RWPE1 (cell line): ENCODE data around the gene ARHGAP40.
A peak's percentile ranks its signal among the peaks of the same experiment; 100 is the strongest.

ENCODE experiments used
- CTCF ChIA-PET: fragments of 350-600 bp; sonication (Branson Sonifier 250); formaldehyde crosslinking; extraction: SDS; loops from one replicate; lab custom pipeline; 2021; lab: Yijun Ruan, JAX
- POLR2A ChIA-PET: fragments of 400-600 bp; formaldehyde crosslinking; extraction: SDS; loops from one replicate; lab custom pipeline; 2020; ENCODE audit warnings: antibody characterized with exemption; ENCODE audit not compliant: low non-redundant PET; lab: Yijun Ruan, JAX
- DNase-seq: peaks from one replicate; pipeline ENCODE4 v3.0.0; 2012; ENCODE audit warnings: low spot score
- H3K27ac ChIP-seq: fragments of 450-650 bp; 2 replicates; pipeline ENCODE4 v1.5.1; 2017
- CTCF ChIP-seq: fragments of 450-650 bp; conservative IDR thresholded peaks from 2 replicates; pipeline ENCODE4 v1.5.1; 2017; ENCODE audit warnings: low read depth, mild to moderate bottlenecking

The ARHGAP40 gene

DNA sequence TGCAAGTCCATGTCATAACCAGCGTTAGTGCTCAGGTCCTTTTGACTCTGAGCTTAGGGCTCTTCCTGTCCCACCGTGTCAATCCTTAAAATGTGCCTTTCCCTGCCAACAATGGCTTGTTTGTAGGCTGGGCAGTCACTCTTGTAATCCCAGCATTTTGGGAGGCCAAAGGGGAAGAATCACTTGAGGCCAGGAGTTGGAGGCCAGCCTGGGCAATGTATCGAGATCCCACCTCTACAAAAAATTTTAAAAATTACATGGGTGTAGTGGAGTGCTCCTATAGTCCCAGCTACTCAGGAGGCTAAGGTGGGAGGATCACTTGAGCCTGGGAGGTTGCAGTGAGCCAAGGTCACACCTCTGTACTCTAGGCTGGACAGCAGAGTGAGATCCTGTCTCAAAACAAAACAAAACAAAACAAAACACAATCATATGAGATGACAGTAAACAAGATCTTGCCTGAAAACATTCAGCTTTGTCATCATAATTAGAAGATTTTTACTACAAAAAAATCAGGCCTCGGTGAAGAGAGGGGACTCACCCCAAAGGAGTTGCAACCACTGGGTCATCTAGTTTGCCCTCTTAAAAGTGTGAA is 70.2 kb downstream of the ARHGAP40 start:
- CTCF ChIA-PET = interaction anchor here (0.6 to 1.4 kb wide), 3 partner anchors 12 to 888 kb away, joined by 3 to 4 read pairs (median 4); no protein-coding TSS in a partner anchor
- POLR2A ChIA-PET = interaction anchor here (0.6 kb wide), 1 partner anchor 10 kb away, joined by 3 read pairs; no protein-coding TSS in a partner anchor

GRCh38 chr20:38672504-38672903 is 70.9 kb downstream of the ARHGAP40 start:
- TF ChIP-seq CTCF = no peak
- POLR2A ChIA-PET = no interaction called here
- no peak overlapping the region for H3K27ac ChIP-seq
- CTCF ChIA-PET = no interaction called here
- no peak for DNase-seq

More for the DNA sequence above, 70.2 kb downstream of the ARHGAP40 start:
- no peak for TF ChIP-seq CTCF
- DNase-seq = no peak
- no peak overlapping the region for H3K27ac ChIP-seq

GRCh38 chr20:38673261-38673660 is 71.7 kb downstream of the ARHGAP40 start:
- POLR2A ChIA-PET = interaction anchor here (0.6 kb wide), 1 partner anchor 8 kb away, joined by 5 read pairs; no protein-coding TSS in a partner anchor
- no peak for DNase-seq
- TF ChIP-seq CTCF = no peak
- CTCF ChIA-PET = interaction anchor here (0.7 to 1.6 kb wide), 4 partner anchors 11 to 56 kb away, joined by 3 to 4 read pairs (median 4); no protein-coding TSS in a partner anchor
- H3K27ac ChIP-seq = no peak overlapping the region

DNA sequence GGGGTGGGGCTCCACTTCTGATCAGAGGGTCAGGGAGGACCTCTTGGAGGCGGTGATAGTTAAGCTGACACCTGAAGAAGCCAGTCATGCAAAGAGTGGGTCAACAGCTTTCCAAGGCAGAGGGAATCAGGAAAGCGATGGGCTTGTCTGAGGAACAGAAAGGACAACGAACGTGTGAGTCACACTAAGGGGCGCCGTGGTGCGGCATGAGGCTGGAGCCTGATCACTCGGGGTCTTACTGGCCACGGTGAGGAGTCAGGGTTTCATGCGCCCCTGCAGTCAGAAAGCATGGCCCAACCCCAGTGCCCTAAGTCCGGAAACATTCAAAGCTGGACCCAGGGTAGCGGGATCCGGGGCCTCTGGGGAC is 72.1 kb downstream of the ARHGAP40 start:
- no peak for TF ChIP-seq CTCF
- no peak for DNase-seq
- no peak overlapping the region for H3K27ac ChIP-seq
- CTCF ChIA-PET = interaction anchor here (0.7 to 1.6 kb wide), 4 partner anchors 12 to 56 kb away, joined by 3 to 4 read pairs (median 4); no protein-coding TSS in a partner anchor
- POLR2A ChIA-PET = interaction anchor here (0.6 kb wide), 1 partner anchor 8 kb away, joined by 5 read pairs; no protein-coding TSS in a partner anchor

DNA sequence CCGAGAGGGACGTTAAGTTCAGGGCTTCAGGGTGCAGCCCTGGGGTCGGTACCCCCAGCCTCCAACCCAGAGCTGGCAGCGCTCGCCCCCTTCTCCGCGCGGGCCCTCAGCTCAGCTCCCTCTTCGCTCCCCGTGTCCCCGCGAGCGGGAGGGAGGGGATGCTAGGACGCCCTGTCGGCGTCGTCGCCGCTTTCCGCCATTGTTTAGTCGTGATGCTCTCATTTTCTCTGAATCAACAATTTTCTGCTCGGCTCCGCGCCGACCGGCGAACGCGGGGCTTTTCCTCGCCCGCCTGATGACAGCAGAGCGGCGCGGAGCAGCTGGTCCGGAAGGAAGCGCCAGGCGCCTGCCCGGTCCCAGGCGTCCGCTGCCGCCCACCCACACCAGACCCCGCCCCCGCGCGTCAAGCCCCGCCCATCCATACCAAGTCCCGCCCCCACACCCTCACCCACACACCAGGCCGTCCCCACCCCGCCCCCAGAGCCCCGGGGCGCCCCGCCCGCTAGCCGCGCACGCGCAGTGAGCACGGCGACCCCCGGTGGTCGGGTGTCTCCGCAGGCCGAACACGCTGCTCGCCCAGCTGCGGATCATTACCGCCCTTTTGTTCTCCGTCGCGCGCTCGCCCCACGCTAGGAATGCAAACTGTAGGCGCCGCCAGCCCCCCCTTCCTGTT is 72.6 kb downstream of the ARHGAP40 start:
- DNase-seq = peak; percentile 91
- CTCF ChIA-PET = interaction anchor here (0.7 to 1.6 kb wide), 4 partner anchors 12 to 408 kb away, joined by 3 to 4 read pairs (median 3); no protein-coding TSS in a partner anchor
- POLR2A ChIA-PET = no interaction called here
- no peak overlapping the region for H3K27ac ChIP-seq
- no peak for TF ChIP-seq CTCF

GRCh38 chr20:38674765-38675133 is 73.1 kb downstream of the ARHGAP40 start:
- ChIA-PET POLR2A (no interaction called here), CTCF (interaction anchor here (0.7 to 1.6 kb wide), 2 partner anchors 11 to 407 kb away, joined by 3 to 4 read pairs; no protein-coding TSS in a partner anchor)
- no peak for DNase-seq
- TF ChIP-seq CTCF = no peak
- H3K27ac ChIP-seq = no peak overlapping the region
